ENCODE measurements around the gene ZCCHC7.

GRCh38 chr9:37364751-37365360 is 244.5 kb downstream of the ZCCHC7 start:
- no peak for TF ChIP-seq CHD2 (IDR thresholded peaks at IDR 0.05; ENCODE audit: low read depth, low read length)
- TF ChIP-seq FOS (IDR thresholded peaks at IDR 0.05; ENCODE audit: extremely low read depth, insufficient read length) = no peak
- no peak for TF ChIP-seq ARID3B (CRISPR knock-in tag; IDR thresholded peaks at IDR 0.05; ENCODE audit: borderline replicate concordance)
- no peak for TF ChIP-seq ELF4 (CRISPR knock-in tag; IDR thresholded peaks at IDR 0.05)
- 0 out of 2 replicates have a peak, but pooled peaks have one; percentile 11 for TF ChIP-seq REST (IDR thresholded peaks at IDR 0.05; ENCODE audit: borderline replicate concordance)
- TF ChIP-seq REST (CRISPR knock-in tag; IDR thresholded peaks at IDR 0.05; ENCODE audit: low read depth) = no peak
- TF ChIP-seq MTA1 (IDR thresholded peaks at IDR 0.05; ENCODE audit: borderline replicate concordance) = no peak
- peak; percentile 36 to 47 (median 42); a peak in 5 of 6 replicates for TF ChIP-seq CTCF (IDR thresholded peaks at IDR 0.05 in 2 of 3, conservative IDR thresholded peaks at IDR 0.05 in 1 of 3; ENCODE audit: insufficient read depth in 2 of 3, low read depth in 1 of 3, low read length in 3 of 3)
- TF ChIP-seq ZC3H11A (IDR thresholded peaks at IDR 0.05; ENCODE audit: low read depth, low read length) = no peak
- TF ChIP-seq ZNF445 (CRISPR knock-in tag; IDR thresholded peaks at IDR 0.05; ENCODE audit: low read depth) = no peak
- TF ChIP-seq KLF16 (IDR thresholded peaks at IDR 0.05) = no peak
- no peak for TF ChIP-seq BRF1 (IDR thresholded peaks at IDR 0.05; ENCODE audit: borderline replicate concordance, extremely low read depth, insufficient read length)
- no peak for TF ChIP-seq EP300 (IDR thresholded peaks at IDR 0.05; ENCODE audit: low read length)
